Mucosa of gallbladder (tissue), 1 donor: Measurements from ENCODE around the gene NEK11. TPM values are rescaled to one million over a fixed set of nuclear protein-coding genes. Genes with fewer than 3 reads are reported as not detected.

Source experiments
- DNase-seq: peaks from one replicate; pipeline ENCODE4 v3.0.0-alpha.2; 2020; ENCODE audit warnings: low spot score
- total RNA-seq: library from RNA; stranded (reverse); gene quantifications from one replicate; pipeline ENCODE4 v1.2.1, GENCODE V29; 2021
- donor health status: DM: no; HTN: no; CAD: no.

Gene NEK11
- total RNA-seq, 1 donor from 2014 or later = 10.9 TPM

DNA sequence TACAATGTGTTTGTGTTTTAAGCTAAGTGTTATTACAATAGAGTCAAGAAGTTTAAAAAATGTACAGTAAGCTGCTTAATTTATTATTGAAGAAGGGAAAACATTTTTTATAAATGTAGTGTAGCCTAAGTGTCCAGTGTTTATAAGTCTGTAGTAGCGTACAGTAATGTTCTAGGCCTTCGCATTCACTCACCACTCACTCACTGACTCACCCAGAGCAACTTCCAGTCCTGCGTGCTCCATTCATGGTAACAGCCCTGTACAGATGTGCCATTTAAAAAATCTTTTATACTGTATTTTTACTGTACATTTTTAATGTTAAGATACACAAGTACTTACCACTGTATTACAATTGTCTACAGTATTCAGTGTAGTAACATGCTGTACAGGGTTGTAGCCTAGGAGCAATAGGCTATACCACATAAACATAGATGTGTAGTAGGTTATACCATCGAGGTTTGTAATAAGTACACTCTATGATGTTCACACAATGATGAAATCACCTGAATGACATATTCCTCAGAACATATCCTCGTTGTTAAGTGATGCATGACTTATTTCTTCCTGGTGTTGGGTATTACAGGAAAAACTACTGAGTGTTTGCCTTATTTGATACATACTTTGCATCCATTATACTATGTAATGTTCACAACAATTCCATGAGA lies 198.3 kb downstream of the NEK11 start:
- DNase-seq = no peak

DNA sequence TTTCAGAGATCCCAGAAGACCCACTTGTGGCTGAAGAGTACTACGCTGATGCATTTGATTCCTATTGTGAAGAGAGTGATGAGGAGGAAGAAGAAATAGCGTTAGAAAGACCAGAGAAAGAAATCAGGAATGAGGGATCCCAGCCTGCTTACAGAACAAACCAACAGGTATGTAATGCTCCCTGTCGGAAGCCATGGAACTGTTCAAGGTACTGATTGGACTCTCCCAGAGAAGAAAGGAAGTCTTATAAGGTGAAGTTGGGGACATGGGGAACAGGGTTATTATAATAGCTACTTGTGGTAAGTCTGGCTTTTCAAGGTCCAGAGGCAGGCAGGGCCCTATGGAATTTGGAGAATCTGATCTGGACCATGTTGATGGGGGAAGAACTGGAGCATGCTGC lies 201.8 kb downstream of the NEK11 start:
- DNase-seq = no peak

DNA sequence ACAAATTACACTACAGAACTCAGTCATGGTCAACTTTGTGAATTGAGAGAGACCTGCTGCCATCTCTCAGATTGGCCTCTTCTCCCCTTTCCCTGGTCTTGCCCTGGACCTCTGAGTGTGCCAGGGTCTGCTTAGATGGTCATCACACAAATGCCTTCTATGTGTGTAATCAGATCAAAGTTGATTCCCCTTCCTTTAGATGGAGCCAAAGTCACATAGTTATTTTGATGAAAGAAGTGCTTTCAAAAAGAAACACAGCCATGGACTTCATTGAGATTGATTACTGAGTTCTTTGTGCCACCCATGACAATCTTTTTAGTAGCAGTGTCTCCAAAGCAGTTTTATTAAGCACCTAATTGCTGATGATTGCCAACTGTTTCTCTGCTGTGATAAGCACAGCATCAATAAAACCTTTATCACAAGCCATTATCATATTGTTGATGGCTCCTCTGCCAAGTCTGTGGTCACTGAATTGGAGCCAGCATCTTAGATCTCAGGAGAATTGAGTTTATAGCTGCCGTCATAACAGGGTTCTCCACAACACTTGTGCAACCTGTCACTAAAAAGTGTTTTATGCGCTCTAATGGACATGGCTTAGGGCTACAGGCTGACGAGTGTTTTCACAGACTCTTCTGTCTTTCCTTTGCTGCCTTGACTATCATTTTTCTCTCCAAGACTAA lies 205.2 kb downstream of the NEK11 start:
- DNase-seq = no peak

DNA sequence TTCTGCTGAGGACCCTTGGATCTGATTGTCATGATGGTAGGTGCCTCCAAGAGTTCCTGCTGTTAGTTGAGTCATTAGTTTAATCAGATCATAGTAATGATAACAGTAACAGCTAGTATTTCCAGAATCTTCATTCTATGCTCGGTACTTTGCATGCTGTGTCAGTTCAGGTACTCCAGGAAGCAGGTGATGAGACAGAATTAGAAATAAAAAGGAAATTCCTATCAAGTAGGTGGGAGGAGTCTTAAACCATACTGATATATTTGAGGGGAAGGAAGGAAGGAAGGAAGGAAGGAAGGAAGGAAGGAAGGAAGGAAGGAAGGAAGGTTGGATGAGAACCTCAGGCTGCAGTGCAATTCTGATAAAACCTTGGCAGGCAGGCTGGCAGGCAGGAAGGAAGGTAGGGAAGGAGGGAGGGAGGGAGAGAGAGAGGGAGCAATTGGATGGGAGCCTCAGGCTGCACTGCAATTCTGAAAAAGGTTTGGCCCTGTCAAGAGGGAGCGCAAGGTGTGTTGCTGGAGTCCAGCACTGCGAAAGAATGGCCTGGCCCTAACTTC lies 206.1 kb downstream of the NEK11 start:
- no peak for DNase-seq

DNA sequence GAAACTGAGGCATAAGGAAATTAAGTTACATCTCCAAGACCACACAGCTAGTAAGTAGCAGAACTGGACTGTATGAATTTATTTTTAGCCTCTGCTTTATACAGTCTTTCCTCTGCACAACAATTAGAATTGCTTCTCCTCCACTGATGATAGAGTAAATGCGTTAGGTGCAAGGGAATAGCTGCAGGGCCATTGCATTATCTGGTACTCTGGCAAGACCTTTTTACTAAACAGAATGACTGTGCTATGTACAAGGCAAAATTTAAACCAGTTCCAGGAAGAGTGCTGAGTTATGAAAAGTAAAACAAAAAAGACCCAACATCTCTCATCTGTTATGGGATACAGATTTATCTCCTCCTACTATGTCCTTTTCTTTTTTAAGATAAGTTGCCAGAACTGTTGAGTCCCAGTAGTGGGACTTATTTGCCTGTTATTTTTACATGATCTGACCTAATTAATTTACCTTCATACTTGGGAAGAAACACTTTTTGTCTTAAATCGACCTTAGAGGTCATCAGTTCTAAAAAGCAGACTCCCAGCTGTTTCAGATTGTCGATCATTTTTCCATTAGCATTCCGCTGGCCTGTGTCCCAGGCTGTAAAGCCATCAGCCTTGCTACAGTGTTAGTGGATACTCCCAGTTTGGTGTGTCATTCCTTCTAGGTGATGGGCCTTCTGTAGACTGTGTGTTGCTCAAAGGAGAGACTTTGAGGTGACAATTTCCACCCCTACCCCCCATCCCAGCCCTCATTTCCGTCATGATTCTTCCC lies 207.4 kb downstream of the NEK11 start:
- no peak for DNase-seq

DNA sequence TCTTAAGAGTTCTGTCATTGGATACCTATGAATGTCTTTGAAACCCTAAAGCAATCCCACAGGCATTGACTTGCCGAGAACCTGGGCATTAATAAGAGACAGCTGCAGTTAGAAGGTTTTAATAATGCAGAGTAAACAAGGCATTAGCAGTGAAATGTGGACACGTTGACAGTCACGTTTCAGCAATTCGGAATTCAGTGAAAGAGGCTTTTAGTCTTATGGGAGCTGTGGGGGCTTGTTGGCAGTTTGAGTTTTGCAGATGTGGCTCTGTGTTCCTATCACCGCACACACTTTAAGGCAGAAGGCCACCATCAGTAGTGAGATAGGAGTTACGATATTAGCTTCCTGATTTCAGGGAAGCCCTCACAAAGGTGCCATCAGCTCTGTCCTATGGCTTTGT lies 209.7 kb downstream of the NEK11 start:
- DNase-seq = no peak

DNA sequence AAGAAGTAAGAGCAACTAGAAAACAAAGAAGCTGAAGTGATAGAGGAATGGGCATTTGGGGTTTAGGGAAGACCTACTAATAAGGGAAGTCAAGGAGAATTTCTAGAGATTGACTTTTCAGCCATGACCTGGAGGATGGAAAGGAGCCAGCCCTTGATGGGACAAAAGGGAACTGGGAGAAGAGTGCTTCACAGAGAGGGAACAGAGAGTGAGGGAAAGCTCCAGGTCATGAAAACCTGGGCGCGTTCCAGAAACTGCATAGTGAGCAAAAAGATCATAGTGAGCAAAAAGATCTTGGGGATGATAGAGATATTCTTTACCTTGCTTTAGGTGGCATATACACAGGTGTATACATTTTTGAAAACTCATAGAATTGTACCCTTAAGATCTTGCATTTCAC lies 211.8 kb downstream of the NEK11 start:
- DNase-seq = no peak

DNA sequence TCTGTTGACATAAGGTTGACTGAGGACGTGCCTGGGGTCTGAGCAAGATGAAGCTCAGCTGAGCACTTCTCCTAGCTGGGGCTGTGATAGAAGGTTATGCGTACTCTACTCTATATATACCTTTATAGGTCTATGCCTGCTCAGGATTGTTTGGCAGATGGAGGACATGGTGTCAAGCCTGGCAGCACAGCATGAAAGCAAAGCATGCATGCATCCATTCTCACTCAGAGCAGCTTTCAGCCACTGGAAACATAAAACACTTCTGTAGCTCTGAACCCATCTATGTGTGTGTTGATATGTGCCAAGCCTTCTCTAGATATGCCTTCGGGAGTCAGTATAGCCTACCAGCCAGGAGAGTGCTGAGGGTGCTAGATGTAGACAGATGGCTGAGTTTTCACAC lies 212.6 kb downstream of the NEK11 start:
- no peak for DNase-seq

DNA sequence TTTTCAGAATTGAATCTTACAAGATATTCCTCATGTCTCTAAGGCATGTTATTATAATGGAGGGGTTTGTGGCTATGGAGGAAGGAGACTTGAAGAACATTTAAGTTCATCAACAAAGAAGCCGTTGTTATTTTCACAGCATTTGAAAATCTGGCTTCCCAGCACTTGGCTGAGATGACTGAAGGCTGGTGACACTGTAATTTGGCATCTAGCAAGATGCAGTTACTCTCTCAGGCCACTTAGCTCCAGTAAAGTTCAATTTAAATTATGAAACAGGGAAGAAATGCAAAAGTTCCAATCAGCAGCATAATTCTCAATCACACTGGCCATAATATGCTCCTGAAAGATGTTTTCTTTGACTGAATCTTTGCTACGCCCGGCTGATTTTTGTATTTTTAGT lies 215.5 kb downstream of the NEK11 start:
- DNase-seq = no peak

DNA sequence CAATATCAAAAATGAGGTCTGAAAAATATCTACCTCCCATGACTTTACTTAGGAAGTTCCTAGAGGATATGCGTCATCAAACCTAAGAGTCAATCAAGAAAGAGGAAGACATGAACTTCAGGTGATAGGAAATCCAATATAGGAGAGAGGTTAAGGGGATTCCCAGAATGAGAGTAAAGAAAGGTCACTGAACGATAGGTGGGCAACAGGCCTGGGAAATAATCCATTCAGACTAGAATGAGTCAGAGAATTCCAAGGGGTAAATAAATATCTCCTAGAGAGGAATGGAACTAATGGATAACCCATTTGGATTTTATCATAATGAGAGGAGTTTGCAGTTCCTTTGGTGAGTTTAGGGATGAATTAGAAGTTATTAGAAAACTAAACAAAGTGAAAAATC lies 223.8 kb downstream of the NEK11 start:
- no peak for DNase-seq

DNA sequence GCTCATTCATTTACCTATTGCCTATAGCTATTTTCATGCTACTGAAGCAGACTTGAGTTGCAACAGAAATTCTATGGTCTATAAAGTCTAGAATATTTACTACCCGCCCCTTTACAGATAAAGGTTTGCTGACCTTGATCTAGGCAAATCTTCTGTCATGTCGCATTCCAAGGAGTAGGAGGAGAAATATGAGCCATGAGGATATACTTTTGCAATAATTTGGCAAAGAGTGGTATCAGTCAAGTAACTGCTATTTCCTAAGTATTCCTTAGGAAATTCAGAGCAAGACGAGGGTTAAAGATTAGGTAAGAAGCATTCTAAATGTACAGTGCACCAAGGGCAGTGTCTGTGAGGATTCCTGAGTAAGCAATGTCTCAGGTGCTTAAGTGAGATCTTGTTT lies 233.8 kb downstream of the NEK11 start:
- DNase-seq = no peak

DNA sequence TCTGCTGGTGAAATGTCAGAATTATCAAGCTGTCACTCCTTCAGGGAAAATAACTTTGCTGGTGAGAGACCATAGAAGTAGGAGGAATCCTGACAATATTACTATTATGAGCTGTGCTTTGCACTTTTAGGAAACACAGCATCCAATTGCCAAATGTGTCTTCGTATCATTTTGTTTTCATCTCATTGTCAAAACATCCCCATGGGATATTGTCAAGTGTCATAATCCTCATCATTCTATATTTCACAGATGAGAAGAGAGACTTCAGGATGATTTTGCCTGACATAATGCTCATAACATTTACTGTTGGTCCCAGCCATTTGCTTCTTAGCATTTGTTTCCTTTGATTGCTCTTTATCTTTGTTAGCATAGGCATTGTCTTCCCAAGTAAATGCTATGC lies 234.4 kb downstream of the NEK11 start:
- no peak for DNase-seq

DNA sequence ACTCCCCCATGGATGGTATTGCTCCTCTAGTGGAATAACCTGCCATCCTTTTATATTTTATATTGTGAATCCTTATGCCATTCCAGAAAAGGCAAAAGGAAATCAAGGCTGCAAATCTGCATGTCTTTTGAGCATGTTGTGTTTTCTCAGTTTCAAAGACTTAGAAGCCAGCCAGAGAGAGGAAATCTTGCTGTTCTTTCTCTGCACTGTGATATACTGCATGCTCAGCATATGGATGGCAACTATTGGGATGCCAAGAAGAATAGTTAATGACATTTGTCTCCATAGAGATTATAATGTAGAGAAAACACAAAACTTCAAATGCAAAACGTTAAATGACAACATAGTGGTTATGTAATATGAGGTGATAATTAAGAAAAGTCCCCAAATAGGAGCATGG lies 248.9 kb downstream of the NEK11 start:
- no peak for DNase-seq

DNA sequence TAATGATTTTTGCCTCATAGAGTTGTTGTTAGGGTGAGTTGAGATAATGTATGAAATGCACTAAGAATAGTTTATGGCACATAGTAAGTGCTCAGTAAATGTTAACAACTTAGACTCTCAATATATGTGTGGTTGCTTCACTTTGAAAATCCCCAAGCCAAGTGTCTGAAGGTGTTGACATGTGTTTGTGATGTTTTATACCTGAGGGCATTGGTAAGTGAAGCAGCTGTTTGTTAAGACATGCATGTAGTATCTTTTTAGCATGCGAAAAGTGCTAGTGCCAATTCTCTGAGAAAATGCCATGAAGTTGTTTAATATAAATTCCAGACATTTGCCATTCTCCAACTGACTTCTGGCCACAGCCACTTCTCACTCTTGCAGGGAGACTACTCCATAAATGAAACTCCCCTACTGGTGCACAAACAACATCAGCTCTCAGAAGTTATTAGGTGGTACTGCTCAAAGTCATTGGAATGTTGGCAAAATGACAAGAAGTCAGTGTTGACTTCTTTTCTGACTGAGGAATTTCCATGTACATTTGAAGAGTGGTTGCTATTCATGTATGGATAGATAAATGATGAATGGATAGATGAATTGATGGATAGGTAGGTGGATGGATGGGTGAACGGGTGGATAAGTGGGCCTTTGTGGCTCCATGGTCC lies 251.3 kb downstream of the NEK11 start:
- DNase-seq = no peak

DNA sequence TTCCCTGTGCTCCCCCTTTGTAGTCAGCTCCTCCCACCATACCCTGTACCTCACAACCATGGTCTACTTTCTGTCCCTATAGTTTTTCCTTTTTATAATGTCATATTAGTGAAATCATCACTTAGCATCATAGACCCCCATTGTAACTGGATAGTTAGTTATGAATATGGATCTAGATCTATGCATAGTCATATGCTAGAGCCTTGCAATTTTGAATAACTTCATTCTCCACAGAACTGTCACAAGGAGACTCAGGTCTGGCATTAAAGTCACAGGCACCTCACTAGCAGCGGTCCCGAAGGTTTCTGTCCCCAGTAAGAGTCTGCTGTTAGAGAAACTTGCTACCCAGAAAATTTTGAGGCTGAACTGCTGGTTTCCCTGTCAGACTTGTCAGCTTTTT lies 252.9 kb downstream of the NEK11 start:
- DNase-seq = no peak

DNA sequence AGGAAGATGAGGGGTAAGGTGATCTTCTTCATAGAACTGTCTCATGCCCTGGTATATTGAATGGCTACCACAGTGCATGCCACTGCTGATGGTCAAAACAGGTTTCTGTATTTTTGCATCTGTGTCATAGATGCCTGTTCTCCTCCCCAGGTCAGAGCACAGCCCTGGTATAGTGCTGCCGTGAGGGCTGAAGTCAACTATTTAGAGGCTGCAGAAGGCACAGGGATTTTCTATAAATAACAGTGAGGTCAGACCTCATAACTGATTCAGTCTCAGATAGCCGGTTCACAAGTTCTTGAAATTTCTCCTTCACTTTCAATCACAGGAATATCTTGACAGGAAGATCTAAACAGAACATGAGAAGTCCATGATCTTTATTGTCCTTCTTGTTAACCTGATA lies 255.7 kb downstream of the NEK11 start:
- no peak for DNase-seq

DNA sequence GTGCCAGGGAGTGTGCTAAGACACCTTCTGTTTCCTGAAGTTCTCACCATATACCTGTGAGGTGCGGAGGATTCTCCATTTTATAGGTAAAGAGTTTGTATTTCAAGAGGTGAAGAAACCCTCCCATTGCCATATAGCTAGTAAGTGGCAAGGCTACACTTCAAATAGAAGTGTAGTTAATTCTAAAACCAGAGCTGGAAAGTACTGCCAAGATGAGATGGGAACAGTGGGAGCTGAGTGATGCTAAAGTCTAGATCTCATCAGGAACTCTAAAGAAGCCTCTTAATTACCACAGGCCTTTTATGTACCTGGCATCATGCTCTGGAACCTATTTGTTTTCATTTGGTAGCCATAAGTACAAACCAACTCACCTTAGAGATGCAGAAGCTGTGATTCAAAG lies 256.3 kb downstream of the NEK11 start:
- DNase-seq = no peak

DNA sequence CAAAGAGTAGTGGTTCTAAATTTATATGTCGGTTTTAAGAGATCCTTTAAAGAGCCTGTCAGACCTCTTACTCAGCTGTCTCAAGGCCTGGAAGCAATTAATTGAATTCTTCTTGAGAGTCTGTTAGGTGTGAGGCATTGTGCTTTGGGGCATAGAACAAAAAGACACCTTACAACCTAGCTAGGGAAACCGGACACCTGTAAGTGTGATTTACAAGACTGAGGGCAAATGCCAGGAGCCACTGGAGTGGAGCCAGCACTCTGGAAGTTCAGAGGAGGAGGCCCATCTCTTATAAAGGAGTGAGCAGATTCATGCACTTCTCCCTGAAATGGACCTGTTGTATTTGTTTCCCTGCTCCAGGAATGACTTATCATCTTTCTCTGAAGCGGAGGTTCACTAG lies 257.2 kb downstream of the NEK11 start:
- DNase-seq = no peak

DNA sequence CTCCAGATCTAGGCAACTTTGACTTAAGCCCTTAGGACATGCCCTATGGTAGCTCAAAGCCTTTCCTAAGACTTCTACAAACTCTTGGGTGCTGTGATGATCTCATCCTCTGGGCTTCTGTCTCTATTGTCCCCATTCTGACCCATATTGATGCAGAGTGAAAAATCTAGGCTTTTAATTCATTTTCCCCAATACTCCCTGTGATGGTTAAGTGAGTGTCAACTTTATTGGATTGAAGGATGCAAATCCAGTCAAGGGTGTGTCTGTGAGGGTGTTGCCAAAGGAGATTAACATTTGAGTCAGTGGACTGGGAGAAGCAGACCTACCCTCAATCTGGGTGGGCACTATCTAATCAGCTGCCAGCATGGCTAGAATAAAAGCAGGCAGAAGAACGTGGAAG lies 257.6 kb downstream of the NEK11 start:
- DNase-seq = no peak

DNA sequence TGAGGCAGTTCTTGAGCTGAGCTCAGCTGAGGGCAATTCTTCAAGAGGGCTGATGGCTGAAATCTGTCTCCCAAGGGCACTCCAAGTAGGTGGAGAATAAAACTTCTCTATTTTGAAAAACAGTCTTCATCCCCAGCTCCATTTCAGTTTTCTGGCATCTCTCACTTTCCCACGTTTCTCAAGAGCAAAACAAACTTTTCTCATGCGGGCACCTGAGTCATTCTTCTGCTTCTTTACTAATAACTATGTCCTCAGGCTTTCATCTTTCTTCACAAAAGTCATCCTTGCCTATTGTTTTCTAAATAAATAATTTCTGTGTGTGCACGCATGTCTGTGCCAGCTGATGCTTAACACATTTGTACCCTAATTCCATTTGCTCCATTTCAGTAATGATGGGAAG lies 258.8 kb downstream of the NEK11 start:
- no peak for DNase-seq

DNA sequence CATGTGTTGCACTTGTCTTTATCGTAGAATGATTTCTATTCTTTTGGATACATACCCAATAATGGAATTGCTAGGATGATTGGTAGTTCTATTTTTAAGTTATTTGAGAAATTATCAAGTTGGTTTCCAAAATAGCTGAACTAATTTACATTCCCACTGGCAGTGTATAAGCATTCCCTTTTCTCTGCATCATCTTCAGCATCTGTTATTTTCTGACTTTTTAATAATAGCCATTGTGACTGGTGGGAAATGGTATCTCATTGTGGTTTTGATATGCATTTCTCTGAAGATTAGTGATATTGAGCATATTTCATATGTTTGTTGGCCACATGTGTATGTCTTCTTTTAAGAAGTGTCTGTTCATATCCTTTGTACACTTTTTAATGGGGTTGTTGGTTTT lies 273.2 kb downstream of the NEK11 start:
- DNase-seq = no peak

DNA sequence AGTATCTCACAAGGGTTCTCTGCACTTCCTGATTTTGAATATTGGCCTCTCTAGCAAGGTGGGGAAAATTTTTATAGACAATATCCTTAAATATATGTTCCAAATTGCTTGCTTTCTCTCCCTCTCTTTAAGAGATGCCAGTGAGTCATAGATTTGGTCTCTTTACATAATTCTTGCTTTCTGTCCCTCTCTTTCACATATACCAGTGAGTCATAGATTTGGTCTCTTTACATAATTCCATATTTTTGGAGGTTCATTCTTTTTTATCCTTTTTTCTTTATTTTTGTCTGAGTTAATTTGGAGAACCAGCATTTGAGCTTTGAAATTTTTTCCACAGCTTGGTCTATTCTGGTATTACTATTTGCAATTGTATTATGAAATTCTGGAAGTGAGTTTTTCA lies 277.2 kb downstream of the NEK11 start:
- no peak for DNase-seq
